GM06990 (cell line): ENCODE results near the gene ROR2.

ENCODE experiments used
- DNase-seq: peaks from one replicate; pipeline ENCODE4 v3.0.0-alpha.2; 2011; ENCODE audit not compliant: insufficient read length; ENCODE audit errors: extremely low read depth
- H3K27me3 ChIP-seq: replicated peaks from 2 replicates; pipeline ENCODE4 v1.6.0; 2011; ENCODE audit warnings: low read length; ENCODE audit not compliant: control insufficient read depth, insufficient read depth
- H3K36me3 ChIP-seq: 2 replicates; pipeline ENCODE4 v1.5.1; 2011; ENCODE audit warnings: low read length; ENCODE audit not compliant: control insufficient read depth, insufficient read depth
- H3K4me3 ChIP-seq: replicated peaks from 2 replicates; pipeline ENCODE4 v1.5.1; 2011; ENCODE audit warnings: low read depth, mild to moderate bottlenecking, control low read depth, low read length
- TF ChIP-seq, protein P1 (sequence below): IDR thresholded peaks from 2 replicates; pipeline ENCODE4 v1.5.1; 2011; ENCODE audit warnings: low read length, control low read depth, mild to moderate bottlenecking, inconsistent platforms; ENCODE audit not compliant: insufficient read depth, poor library complexity, severe bottlenecking

ROR2 gene

DNA sequence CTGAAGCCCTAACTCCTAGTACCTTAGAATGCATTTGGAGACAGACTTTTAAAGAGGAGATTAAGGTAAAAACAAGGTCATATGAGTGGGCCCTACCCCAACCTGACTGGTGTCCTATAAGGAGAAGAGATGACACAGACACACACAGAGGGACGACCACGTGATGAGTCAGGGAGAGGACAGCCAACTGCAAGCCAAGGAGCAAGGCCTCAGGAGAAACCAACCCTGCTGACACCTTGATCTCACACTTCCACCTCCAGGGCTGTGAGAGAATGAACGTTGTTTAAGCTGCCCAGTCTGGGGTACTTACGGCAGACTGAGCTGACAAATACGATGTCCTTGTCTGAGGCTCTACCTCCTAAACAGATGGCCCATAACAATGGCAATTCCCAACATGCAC, 93.6 kb downstream of the ROR2 start:
- Histone ChIP-seq H3K36me3 (no peaks in the 10 kb centered on the region), H3K27me3 (no peaks in the 10 kb centered on the region; the same call in 1 of the 2 replicates), H3K4me3 (no peak overlapping the region)
- TF ChIP-seq, protein P1, sequence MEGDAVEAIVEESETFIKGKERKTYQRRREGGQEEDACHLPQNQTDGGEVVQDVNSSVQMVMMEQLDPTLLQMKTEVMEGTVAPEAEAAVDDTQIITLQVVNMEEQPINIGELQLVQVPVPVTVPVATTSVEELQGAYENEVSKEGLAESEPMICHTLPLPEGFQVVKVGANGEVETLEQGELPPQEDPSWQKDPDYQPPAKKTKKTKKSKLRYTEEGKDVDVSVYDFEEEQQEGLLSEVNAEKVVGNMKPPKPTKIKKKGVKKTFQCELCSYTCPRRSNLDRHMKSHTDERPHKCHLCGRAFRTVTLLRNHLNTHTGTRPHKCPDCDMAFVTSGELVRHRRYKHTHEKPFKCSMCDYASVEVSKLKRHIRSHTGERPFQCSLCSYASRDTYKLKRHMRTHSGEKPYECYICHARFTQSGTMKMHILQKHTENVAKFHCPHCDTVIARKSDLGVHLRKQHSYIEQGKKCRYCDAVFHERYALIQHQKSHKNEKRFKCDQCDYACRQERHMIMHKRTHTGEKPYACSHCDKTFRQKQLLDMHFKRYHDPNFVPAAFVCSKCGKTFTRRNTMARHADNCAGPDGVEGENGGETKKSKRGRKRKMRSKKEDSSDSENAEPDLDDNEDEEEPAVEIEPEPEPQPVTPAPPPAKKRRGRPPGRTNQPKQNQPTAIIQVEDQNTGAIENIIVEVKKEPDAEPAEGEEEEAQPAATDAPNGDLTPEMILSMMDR: no peak
- DNase-seq: no peak

DNA sequence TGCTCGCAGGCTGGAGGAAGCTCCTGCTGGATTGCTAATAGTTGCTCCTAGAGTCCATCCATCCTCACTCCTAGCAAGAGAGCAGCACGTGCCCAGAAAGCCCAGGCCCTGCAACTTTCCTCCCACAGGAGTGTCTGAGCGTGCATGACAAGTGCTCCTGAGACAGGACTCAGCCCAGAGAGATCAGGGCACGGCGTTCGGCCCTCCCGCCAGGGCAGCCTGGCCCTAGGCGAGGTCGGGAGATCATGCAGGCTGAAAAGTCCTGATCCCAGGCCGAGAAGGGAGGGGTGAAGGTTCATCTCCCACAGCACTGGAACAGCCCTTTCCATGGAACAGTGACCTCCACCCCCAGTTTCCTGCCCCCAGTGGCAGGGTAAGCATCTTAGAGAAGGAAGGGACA, 94.8 kb downstream of the ROR2 start:
- H3K4me3 ChIP-seq: no peak overlapping the region
- TF ChIP-seq, protein P1: no peak
- no peaks in the 10 kb centered on the region; the same call in 1 of the 2 replicates for H3K27me3 ChIP-seq
- DNase-seq: no peak
- no peaks in the 10 kb centered on the region for H3K36me3 ChIP-seq

DNA sequence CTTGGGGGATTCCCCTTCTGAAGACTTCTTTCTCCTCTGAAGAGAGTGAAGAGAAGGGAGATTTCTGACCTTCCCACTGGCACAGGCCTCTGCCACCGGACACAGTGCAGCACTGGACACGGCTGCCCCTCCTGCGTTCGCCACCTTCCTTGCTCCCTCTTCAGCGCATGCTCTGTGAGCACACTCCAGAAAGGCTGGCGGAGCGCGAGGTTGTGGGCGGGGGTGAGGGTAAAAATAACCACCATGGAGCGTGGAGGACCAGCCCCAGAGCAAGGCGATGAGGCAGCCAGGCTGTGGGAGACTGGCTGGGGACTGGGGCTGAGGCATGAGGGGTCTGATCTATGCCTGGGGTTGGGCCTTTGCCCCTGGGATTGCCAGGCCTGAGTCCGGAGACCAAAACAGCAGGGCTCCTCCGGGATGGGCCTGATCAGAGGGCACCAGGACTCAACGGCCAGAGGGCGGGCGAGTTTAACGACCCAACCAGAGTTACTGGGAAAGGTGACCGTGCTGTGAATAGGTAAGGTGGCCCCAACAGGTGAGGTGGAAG, 97.2 kb downstream of the ROR2 start:
- Histone ChIP-seq H3K36me3 (no peaks in the 10 kb centered on the region), H3K4me3 (no peak overlapping the region), H3K27me3 (no peaks in the 10 kb centered on the region; the same call in 1 of the 2 replicates)
- TF ChIP-seq, protein P1: no peak
- no peak for DNase-seq

DNA sequence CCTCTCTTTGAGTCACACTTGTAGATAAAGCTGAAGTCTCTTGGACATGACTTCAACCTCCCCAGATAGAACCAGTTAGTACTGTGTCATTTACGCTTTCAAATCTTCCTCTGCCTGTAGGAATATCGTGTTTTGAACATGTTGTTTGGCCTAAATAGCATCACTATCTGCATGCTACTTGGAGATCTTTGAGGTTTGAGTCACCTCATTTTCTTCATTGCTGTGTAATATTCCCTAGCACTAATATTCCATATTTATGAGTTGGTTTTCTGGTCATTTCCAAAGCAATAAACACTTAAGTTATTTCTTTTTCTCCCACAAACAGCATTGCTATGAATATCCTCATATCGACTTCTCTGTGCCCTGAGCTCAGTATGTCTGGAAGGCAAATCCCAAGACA, 100.3 kb downstream of the ROR2 start:
- DNase-seq: no peak
- TF ChIP-seq, protein P1: no peak
- Histone ChIP-seq H3K27me3 (no peaks in the 10 kb centered on the region; the same call in 1 of the 2 replicates), H3K4me3 (no peak overlapping the region), H3K36me3 (no peaks in the 10 kb centered on the region)

DNA sequence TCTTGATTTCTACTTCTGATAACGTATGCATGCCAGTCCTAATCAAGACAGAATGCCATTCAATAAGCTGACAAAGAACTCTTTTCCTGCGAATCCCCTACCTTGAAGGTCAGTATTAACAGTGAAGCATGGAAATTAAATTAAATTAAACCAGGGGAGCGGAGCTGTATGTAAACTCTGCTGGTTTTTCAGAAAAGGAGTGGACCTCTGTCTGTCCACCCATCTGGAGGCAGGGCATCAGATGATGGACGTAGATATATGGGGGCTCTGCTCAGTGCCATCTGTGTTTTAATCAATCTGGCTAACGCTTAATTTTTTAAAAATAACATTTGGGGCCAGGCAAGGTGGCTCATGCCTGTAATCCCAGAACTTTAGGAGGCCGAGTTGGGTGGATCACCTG, 101.9 kb downstream of the ROR2 start:
- Histone ChIP-seq H3K36me3 (no peaks in the 10 kb centered on the region), H3K27me3 (no peaks in the 10 kb centered on the region; the same call in 1 of the 2 replicates), H3K4me3 (no peak overlapping the region)
- TF ChIP-seq, protein P1: no peak
- DNase-seq: no peak
